ENCODE measurements around the gene ARHGEF2.
A peak's percentile ranks its signal among the peaks of the same experiment; 100 is the strongest.

Gene ARHGEF2

DNA sequence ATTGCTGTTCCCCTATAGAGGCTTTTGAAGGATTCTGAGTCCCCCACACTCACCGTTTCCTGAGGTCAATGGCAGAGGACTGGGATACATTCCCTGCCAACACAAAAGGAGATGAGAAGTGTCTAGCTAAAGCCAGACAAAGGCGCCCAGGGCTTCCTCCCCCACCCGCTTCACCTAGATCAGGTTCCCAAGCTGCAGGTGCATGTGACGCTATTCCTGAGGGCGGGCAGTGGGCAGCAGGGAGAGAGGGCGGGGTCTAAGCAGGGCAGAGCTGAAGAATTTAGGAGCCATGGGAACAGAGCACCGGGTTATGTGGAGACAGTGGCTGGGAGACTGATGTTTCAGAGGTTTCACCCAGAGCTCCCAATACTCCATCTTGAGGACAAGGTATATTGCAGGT is 6.0 kb upstream of the ARHGEF2 start:
- Histone ChIP-seq H3K79me2 (ENCODE audit: insufficient read depth, low read length) (no peaks in the 10 kb centered on the region), H3K9ac (ENCODE audit: low read length) (no peak overlapping the region), H3K27ac (ENCODE audit: low read depth, low read length) (no peak overlapping the region), H3K27me3 (ENCODE audit: low read length) (no peaks in the 10 kb centered on the region), H4K20me1 (ENCODE audit: low read depth, low read length) (no peaks in the 10 kb centered on the region), H3F3A (ENCODE audit: insufficient read depth) (peaks cover 22% of the 10 kb centered on the region), H3K9me3 (ENCODE audit: insufficient read depth, low read length) (no peaks in the 10 kb centered on the region), H3K4me3 (ENCODE audit: insufficient read depth, low read length, poor library complexity, severe bottlenecking) (no peak overlapping the region), H3K36me3 (ENCODE audit: low read length) (no peaks in the 10 kb centered on the region), H3K9me2 (replicated peaks; ENCODE audit: insufficient read depth, low read length) (no peaks in the 10 kb centered on the region), H3K4me2 (ENCODE audit: low read depth, low read length, poor library complexity, severe bottlenecking) (no peak overlapping the region), H2AFZ (ENCODE audit: low read depth, low read length, severe bottlenecking) (no peak overlapping the region)
- no peak for TF ChIP-seq EZH2phosphoT487 (conservative IDR thresholded peaks at IDR 0.05; ENCODE audit: low read length)
- TF ChIP-seq, protein P1, sequence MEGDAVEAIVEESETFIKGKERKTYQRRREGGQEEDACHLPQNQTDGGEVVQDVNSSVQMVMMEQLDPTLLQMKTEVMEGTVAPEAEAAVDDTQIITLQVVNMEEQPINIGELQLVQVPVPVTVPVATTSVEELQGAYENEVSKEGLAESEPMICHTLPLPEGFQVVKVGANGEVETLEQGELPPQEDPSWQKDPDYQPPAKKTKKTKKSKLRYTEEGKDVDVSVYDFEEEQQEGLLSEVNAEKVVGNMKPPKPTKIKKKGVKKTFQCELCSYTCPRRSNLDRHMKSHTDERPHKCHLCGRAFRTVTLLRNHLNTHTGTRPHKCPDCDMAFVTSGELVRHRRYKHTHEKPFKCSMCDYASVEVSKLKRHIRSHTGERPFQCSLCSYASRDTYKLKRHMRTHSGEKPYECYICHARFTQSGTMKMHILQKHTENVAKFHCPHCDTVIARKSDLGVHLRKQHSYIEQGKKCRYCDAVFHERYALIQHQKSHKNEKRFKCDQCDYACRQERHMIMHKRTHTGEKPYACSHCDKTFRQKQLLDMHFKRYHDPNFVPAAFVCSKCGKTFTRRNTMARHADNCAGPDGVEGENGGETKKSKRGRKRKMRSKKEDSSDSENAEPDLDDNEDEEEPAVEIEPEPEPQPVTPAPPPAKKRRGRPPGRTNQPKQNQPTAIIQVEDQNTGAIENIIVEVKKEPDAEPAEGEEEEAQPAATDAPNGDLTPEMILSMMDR (IDR thresholded peaks at IDR 0.05; ENCODE audit: insufficient read depth, low read length, poor library complexity, severe bottlenecking), result no peak

DNA sequence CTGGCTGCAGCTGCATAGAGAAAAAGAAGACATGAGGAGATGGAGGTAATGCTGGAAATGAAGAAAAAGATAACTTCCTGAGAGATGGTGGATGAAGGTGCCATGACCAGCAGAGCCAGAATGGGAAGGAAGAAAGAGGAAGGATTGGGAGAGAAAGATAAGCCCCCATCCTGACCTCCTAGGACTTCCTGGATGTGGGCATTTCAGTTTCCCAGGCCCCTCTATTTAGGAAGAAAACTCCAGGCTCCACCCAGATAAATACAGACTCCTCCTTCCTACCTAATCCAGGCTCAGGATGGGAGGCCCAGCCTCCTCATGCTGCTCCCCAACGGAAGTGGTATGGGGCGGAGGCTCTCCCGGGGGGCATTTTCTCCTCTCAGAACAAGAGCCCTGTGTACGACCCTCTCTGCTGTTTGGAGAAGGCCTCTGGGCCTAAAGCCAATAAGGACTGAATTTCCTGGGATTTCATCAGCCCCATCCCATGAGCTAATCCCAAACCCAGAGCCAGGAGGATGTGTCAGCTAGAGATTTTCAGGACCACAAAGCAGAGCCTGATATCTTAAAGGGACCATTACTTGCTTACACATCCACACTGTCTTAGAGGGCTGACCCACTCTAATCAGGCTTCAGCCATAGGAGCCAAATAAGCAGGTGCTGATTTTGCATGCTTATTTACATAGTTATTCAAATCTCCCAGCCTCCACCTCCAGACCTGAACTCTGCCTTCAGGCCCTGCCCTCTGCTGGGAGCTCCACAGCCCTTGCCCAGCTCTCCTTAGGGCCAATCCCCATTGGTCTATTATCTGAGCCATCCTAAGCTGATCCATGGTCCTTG is 5.1 kb upstream of the ARHGEF2 start:
- H3K9ac ChIP-seq (ENCODE audit: low read length), result peak overlapping the region; percentile 28; the same call in 1 of the 2 replicates
- peaks cover 29% of the 10 kb centered on the region for H3F3A ChIP-seq (ENCODE audit: insufficient read depth)
- H3K79me2 ChIP-seq (ENCODE audit: insufficient read depth, low read length), result peaks cover 7% of the 10 kb centered on the region
- TF ChIP-seq, protein P1 (IDR thresholded peaks at IDR 0.05; ENCODE audit: insufficient read depth, low read length, poor library complexity, severe bottlenecking), result peak; percentile 23
- TF ChIP-seq EZH2phosphoT487 (conservative IDR thresholded peaks at IDR 0.05; ENCODE audit: low read length), result no peak
- no peaks in the 10 kb centered on the region for H4K20me1 ChIP-seq (ENCODE audit: low read depth, low read length)
- H3K9me3 ChIP-seq (ENCODE audit: insufficient read depth, low read length), result no peaks in the 10 kb centered on the region
- no peaks in the 10 kb centered on the region for H3K9me2 ChIP-seq (replicated peaks; ENCODE audit: insufficient read depth, low read length)
- no peak overlapping the region for H3K4me3 ChIP-seq (ENCODE audit: insufficient read depth, low read length, poor library complexity, severe bottlenecking)
- no peaks in the 10 kb centered on the region for H3K27me3 ChIP-seq (ENCODE audit: low read length)
- H2AFZ ChIP-seq (ENCODE audit: low read depth, low read length, severe bottlenecking), result no peak overlapping the region
- no peaks in the 10 kb centered on the region for H3K36me3 ChIP-seq (ENCODE audit: low read length)
- H3K4me2 ChIP-seq (ENCODE audit: low read depth, low read length, poor library complexity, severe bottlenecking), result peak overlapping the region; percentile 40
- H3K27ac ChIP-seq (ENCODE audit: low read depth, low read length), result peak overlapping the region; percentile 36; the same call in 1 of the 2 replicates

DNA sequence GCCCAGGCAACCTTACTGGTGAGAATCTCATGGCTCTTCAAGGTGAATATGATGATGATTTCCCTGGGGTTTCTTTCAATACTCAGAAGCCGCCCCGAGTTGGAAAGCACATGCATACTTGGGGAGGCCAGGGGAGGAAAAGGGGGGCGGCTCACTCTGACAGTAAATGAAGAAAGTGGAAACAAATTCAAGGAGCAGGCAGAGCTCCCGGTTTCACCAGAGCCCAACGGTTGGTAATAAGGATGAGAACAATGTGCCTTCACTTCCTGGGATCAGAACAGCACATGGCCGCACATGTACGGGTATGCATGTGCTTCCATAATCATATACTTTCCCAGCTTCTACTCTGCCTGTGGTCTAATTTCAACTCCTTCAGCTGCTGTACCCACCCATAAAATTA is 3.8 kb upstream of the ARHGEF2 start:
- Histone ChIP-seq H3K79me2 (ENCODE audit: insufficient read depth, low read length) (peaks cover 20% of the 10 kb centered on the region), H3K4me3 (ENCODE audit: insufficient read depth, low read length, poor library complexity, severe bottlenecking) (no peak overlapping the region), H3K36me3 (ENCODE audit: low read length) (no peaks in the 10 kb centered on the region), H3K9me2 (replicated peaks; ENCODE audit: insufficient read depth, low read length) (no peaks in the 10 kb centered on the region), H3K27ac (ENCODE audit: low read depth, low read length) (peak overlapping the region; percentile 97), H3K27me3 (ENCODE audit: low read length) (no peaks in the 10 kb centered on the region), H3K9me3 (ENCODE audit: insufficient read depth, low read length) (no peaks in the 10 kb centered on the region), H3K9ac (ENCODE audit: low read length) (peak overlapping the region; percentile 90), H3K4me2 (ENCODE audit: low read depth, low read length, poor library complexity, severe bottlenecking) (peak overlapping the region; percentile 95), H2AFZ (ENCODE audit: low read depth, low read length, severe bottlenecking) (no peak overlapping the region), H3F3A (ENCODE audit: insufficient read depth) (peaks cover 32% of the 10 kb centered on the region), H4K20me1 (ENCODE audit: low read depth, low read length) (no peaks in the 10 kb centered on the region)
- no peak for TF ChIP-seq EZH2phosphoT487 (conservative IDR thresholded peaks at IDR 0.05; ENCODE audit: low read length)
- TF ChIP-seq, protein P1 (IDR thresholded peaks at IDR 0.05; ENCODE audit: insufficient read depth, low read length, poor library complexity, severe bottlenecking), result no peak

Measured in SU-DHL-6 (cell line).